Right cardiac atrium (tissue), 5 donors: Measurements from ENCODE around the gene MPI. TPM values are rescaled to one million over a fixed set of nuclear protein-coding genes. Genes with fewer than 3 reads are reported as not detected.
"Not testable (repeated sequence)": the region's sequence is repeated elsewhere in the genome, so short reads cannot be mapped to it uniquely, and the experiment has no call there.

ENCODE experiments used
- ATAC-seq, 2 donors: fragments of 200-7000 bp; cut with Tn5 transposase; one replicate each; pipeline versions ENCODE4 v1.8.0 to v1.9.1; 2020; ENCODE audit warnings: moderate library complexity in 2 of 2, mild to moderate bottlenecking in 1 of 2
- DNase-seq, 3 donors: peaks; one replicate each; pipeline ENCODE4 v3.0.0-alpha.2; 2020
- H3K27ac ChIP-seq: one replicate; pipeline ENCODE4 v1.5.1; 2013; ENCODE audit warnings: mild to moderate bottlenecking, low read length, control low read depth, moderate library complexity
- H3K27me3 ChIP-seq: one replicate; pipeline ENCODE4 v1.6.1; 2013; ENCODE audit not compliant: control insufficient read depth, insufficient read depth
- H3K4me1 ChIP-seq: one replicate; pipeline ENCODE4 v1.6.1; 2013; ENCODE audit warnings: low read length; ENCODE audit not compliant: control insufficient read depth, insufficient read depth
- H3K4me3 ChIP-seq: one replicate; pipeline ENCODE4 v1.5.1; 2013; ENCODE audit warnings: low read length, control low read depth
- H3K9me3 ChIP-seq: one replicate; pipeline ENCODE4 v1.6.1; 2013; ENCODE audit warnings: low read length; ENCODE audit not compliant: control insufficient read depth
- WGBS: extraction: QIAGEN DNeasy Blood & Tissue Kit; methylation state at CpG from one replicate; pipeline ENCODE4 v1.1.7; 2013; 5-methylcytosine and 5-hydroxymethylcytosine counted together
- intact Hi-C, 4 donors: fragments of 100-400 bp; cut with DNase I; formaldehyde crosslinking; loops; one replicate each; pipeline versions ENCODE4 v1.11.0 to v1.14.0; 2022 to 2023
- polyA plus RNA-seq: library from polyadenylated mRNA; stranded (reverse); fragments of 200-250 nt; gene quantifications from one replicate; pipeline ENCODE4 v1.2.3, GENCODE V29; 2013
- total RNA-seq, 4 donors: library from RNA; stranded (reverse); fragmentation: NEBNext Ultra II Directional; extraction: Animal tissue kit (Norgen Biotek cat#: 25700); gene quantifications; one replicate each; pipeline ENCODE4 v1.2.1, GENCODE V29; 2021
- donor health status: healthy with polysubstance abuse.
- donor health status: DM: no; HTN: yes; CAD: no.
- donor health status: DM: no; HTN: no; CAD: no.
- donor health status: DM: no; HTN: yes; CAD: no; lungs with severe emphysema.
- donor health status: DM: yes; HTN: yes; CAD: no.

The MPI gene
- total and polyA plus RNA-seq, 5 donors = 39.1 to 59.8 (median 47.9) TPM

- DNase-seq = no peak
- H3K27ac ChIP-seq = no peak overlapping the region
- H3K4me1 ChIP-seq = peaks cover 19% of the 10 kb centered on the region
- intact Hi-C loops = no loop called here
- no peaks in the 10 kb centered on the region for H3K9me3 ChIP-seq
- H3K27me3 ChIP-seq = no peaks in the 10 kb centered on the region
- 91% methylated on average over 7 of the region's 7 CpGs for WGBS
- no peak for ATAC-seq
- H3K4me3 ChIP-seq = no peak overlapping the region
Observed at GRCh38 chr15:74904190-74904805, 14.5 kb downstream of the MPI start.

GRCh38 chr15:74906067-74906449 is 16.2 kb downstream of the MPI start:
- intact Hi-C loops = no loop called here
- Histone ChIP-seq H3K4me1 (peaks cover 19% of the 10 kb centered on the region), H3K27ac (peak overlapping the region; percentile 80), H3K4me3 (peak overlapping the region; percentile 72), H3K9me3 (no peaks in the 10 kb centered on the region), H3K27me3 (no peaks in the 10 kb centered on the region)
- DNase-seq = no peak
- peak; percentile 13 to 34 for ATAC-seq
- WGBS = under 1% methylated on average over 20 of the region's 20 CpGs

GRCh38 chr15:74906450-74907162 is 16.8 kb downstream of the MPI start, which contains the start of gene FAM219B:
Gene FAM219B (minus strand): TSS chr15:74906851. CDS start chr15:74906800, 51 bp downstream.
- under 1% methylated on average over 74 of the region's 74 CpGs for WGBS
- peaks cover 17% of the 10 kb centered on the region for H3K4me1 ChIP-seq
- intact Hi-C loops = no loop called here

GRCh38 chr15:74907163-74907870 is 17.5 kb downstream of the MPI start:
- intact Hi-C loops = no loop called here
- Histone ChIP-seq H3K4me1 (peaks cover 16% of the 10 kb centered on the region), H3K9me3 (no peaks in the 10 kb centered on the region), H3K27ac (peak overlapping the region; percentile 77), H3K4me3 (peak overlapping the region; percentile 72), H3K27me3 (no peaks in the 10 kb centered on the region)
- WGBS = 35% methylated on average over 8 of the region's 8 CpGs
- peak in 1 of 3 donors; percentile 35 for DNase-seq
- peak; percentile 65 to 73 for ATAC-seq

More at GRCh38 chr15:74906450-74907162, 16.8 kb downstream of the MPI start, which contains the start of gene FAM219B:
- H3K27me3 ChIP-seq = no peaks in the 10 kb centered on the region
- peak within 1 kb of the TSS; percentile 72 for H3K4me3 ChIP-seq
- H3K9me3 ChIP-seq = no peaks in the 10 kb centered on the region
- ATAC-seq = peak; percentile 96
- H3K27ac ChIP-seq = peak within 1 kb of the TSS; percentile 80
- DNase-seq = peak; percentile 94 to 98 (median 97)

- intact Hi-C loops = no loop called here
- Histone ChIP-seq H3K4me1 (peaks cover 13% of the 10 kb centered on the region), H3K4me3 (no peak overlapping the region), H3K9me3 (no peaks in the 10 kb centered on the region), H3K27me3 (no peaks in the 10 kb centered on the region), H3K27ac (no peak overlapping the region)
- no peak for ATAC-seq
- 94% methylated on average over 4 of the region's 4 CpGs for WGBS
- DNase-seq = no peak
Observed at GRCh38 chr15:74908635-74909034, 18.8 kb downstream of the MPI start.

- Histone ChIP-seq H3K9me3 (no peaks in the 10 kb centered on the region), H3K4me1 (no peaks in the 10 kb centered on the region), H3K4me3 (no peak overlapping the region), H3K27ac (no peak overlapping the region), H3K27me3 (no peaks in the 10 kb centered on the region)
- ATAC-seq = no peak
- WGBS = 91% methylated on average over 9 of the region's 9 CpGs
- intact Hi-C loops = no loop called here
- DNase-seq = no peak
Observed at GRCh38 chr15:74913041-74913440, 23.2 kb downstream of the MPI start.

- H3K27ac ChIP-seq, H3K27me3 ChIP-seq, H3K9me3 ChIP-seq, DNase-seq, ATAC-seq, intact Hi-C loops, H3K4me3 ChIP-seq, H3K4me1 ChIP-seq: not testable (repeated sequence)
- WGBS = 93% methylated on average over 8 of the region's 8 CpGs
Observed at GRCh38 chr15:74913799-74914198, 24.0 kb downstream of the MPI start.

GRCh38 chr15:74917676-74918075 is 27.8 kb downstream of the MPI start:
- Histone ChIP-seq H3K4me1 (no peaks in the 10 kb centered on the region), H3K4me3 (no peak overlapping the region), H3K27me3 (no peaks in the 10 kb centered on the region), H3K9me3 (no peaks in the 10 kb centered on the region), H3K27ac (no peak overlapping the region)
- DNase-seq (no peak), ATAC-seq (no peak)
- WGBS = 94% methylated on average over 6 of the region's 6 CpGs
- intact Hi-C loops = no loop called here

- WGBS = 81% methylated on average over 8 of the region's 8 CpGs
- Histone ChIP-seq H3K27ac (no peak overlapping the region), H3K4me1 (no peaks in the 10 kb centered on the region), H3K27me3 (no peaks in the 10 kb centered on the region), H3K4me3 (no peak overlapping the region), H3K9me3 (no peaks in the 10 kb centered on the region)
- intact Hi-C loops = no loop called here
- DNase-seq (no peak), ATAC-seq (no peak)
Observed at GRCh38 chr15:74920456-74920855, 30.6 kb downstream of the MPI start.

- Histone ChIP-seq H3K4me1 (no peaks in the 10 kb centered on the region), H3K27me3 (no peaks in the 10 kb centered on the region), H3K27ac (no peak overlapping the region), H3K4me3 (no peak overlapping the region), H3K9me3 (no peaks in the 10 kb centered on the region)
- DNase-seq (no peak), ATAC-seq (no peak)
- intact Hi-C loops = no loop called here
- WGBS = 87% methylated on average over 3 of the region's 3 CpGs
Observed at GRCh38 chr15:74924525-74924924, 34.7 kb downstream of the MPI start.

- H3K4me3 ChIP-seq = no peak overlapping the region
- H3K27me3 ChIP-seq = no peaks in the 10 kb centered on the region
- DNase-seq (no peak), ATAC-seq (no peak)
- no peaks in the 10 kb centered on the region for H3K4me1 ChIP-seq
- H3K9me3 ChIP-seq = no peaks in the 10 kb centered on the region
- no peak overlapping the region for H3K27ac ChIP-seq
- intact Hi-C loops = no loop called here
- WGBS = 93% methylated on average over 5 of the region's 5 CpGs
Observed at GRCh38 chr15:74928771-74929198, 38.9 kb downstream of the MPI start.
